GM12874 (cell line): ENCODE data around the gene UGT1A7.

Experiments used
- TF ChIP-seq, protein P1 (sequence below): IDR thresholded peaks from 2 replicates; pipeline ENCODE4 v1.5.1; 2011; ENCODE audit warnings: low read depth, mild to moderate bottlenecking, control low read depth, low read length, moderate library complexity; ENCODE audit not compliant: insufficient read depth

UGT1A7 gene

GRCh38 chr2:233693963-233694362 lies 12.3 kb downstream of the UGT1A7 start:
- TF ChIP-seq, protein P1, sequence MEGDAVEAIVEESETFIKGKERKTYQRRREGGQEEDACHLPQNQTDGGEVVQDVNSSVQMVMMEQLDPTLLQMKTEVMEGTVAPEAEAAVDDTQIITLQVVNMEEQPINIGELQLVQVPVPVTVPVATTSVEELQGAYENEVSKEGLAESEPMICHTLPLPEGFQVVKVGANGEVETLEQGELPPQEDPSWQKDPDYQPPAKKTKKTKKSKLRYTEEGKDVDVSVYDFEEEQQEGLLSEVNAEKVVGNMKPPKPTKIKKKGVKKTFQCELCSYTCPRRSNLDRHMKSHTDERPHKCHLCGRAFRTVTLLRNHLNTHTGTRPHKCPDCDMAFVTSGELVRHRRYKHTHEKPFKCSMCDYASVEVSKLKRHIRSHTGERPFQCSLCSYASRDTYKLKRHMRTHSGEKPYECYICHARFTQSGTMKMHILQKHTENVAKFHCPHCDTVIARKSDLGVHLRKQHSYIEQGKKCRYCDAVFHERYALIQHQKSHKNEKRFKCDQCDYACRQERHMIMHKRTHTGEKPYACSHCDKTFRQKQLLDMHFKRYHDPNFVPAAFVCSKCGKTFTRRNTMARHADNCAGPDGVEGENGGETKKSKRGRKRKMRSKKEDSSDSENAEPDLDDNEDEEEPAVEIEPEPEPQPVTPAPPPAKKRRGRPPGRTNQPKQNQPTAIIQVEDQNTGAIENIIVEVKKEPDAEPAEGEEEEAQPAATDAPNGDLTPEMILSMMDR = no peak

DNA sequence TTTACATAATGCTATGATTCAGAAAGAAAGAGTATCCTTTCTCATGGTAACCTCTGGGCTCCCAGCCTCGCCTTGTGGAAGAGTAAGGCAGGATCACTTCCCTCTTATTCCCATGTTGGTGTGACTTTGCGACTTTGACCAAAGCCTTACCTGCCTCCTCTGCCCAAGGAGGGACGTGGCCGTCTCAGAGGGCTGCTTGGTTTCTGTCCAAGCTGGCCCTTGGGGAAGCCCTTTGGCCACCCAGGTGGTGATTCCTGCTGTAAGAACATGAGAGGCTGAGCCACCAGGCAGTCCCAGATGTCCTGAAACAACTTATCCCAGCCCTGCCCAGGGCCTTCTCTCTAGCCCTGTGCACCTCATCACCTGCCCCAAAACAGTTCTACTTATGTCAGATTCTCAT lies 17.0 kb downstream of the UGT1A7 start:
- TF ChIP-seq, protein P1 = no peak

GRCh38 chr2:233699424-233700027 lies 17.8 kb downstream of the UGT1A7 start:
- TF ChIP-seq, protein P1 = no peak

GRCh38 chr2:233700028-233700635 lies 18.4 kb downstream of the UGT1A7 start:
- TF ChIP-seq, protein P1 = no peak

DNA sequence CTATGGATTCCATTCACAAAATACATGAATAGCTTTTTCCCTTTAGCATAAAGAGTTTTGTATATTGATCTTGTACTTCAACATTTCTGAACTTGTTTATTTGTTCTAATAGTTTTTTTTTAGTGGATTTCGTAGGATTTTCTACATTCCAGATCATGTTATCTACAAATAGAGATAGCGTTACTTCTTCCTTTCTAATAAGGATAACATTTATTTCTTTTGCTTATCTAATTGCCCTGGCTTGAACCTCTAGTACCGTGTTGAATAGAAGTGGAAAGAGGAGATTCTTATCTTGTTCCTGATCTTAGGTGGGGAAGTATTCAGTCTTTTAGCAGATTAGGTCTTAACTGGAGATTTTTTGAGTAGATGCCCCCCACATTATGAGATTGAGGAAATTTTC lies 20.5 kb downstream of the UGT1A7 start:
- TF ChIP-seq, protein P1 = no peak

GRCh38 chr2:233705911-233706506 lies 24.3 kb downstream of the UGT1A7 start:
- TF ChIP-seq, protein P1 = no peak

DNA sequence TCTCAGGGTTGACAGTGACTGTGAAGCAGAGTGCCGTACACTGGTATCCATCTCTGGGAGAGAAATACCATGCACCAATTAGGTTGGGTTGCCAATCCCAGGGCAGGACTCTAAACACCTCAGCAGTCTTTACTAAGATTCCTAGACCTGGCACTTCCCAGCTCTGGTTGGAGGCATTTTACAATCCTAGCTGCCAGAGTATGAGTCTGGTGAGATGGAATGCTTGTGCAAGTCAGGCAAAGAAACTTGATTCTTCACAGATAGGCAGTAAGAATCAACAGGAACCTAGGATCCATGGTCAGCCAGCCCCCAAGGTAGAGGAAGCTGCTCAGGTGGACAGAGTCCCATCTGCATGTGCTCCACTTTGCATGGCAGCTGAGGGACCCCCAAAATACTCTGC lies 25.0 kb downstream of the UGT1A7 start:
- TF ChIP-seq, protein P1 = no peak
